H9 (cell line): ENCODE data around the gene TPRX2. TPM values are rescaled to one million over a fixed set of nuclear protein-coding genes. Genes with fewer than 3 reads are reported as not detected.
"Not testable (repeated sequence)": the region's sequence is repeated elsewhere in the genome, so short reads cannot be mapped to it uniquely, and the experiment has no call there.

Experiments used
- DNase-seq: peaks from one replicate; pipeline ENCODE4 v3.0.0-alpha.2; 2017
- H2AFZ ChIP-seq: one replicate; pipeline ENCODE4 v1.6.1; 2013; ENCODE audit warnings: mild to moderate bottlenecking, low read length, control low read depth, moderate library complexity
- H2AK5ac ChIP-seq: 2 replicates; pipeline ENCODE4 v1.6.1; 2013; ENCODE audit warnings: low read length, control low read depth, mixed read lengths; ENCODE audit not compliant: insufficient read length
- H2BK120ac ChIP-seq: one replicate; pipeline ENCODE4 v1.6.1; 2013; ENCODE audit warnings: low read depth, mild to moderate bottlenecking, low read length, control low read depth, inconsistent platforms; ENCODE audit not compliant: poor library complexity, severe bottlenecking
- H2BK12ac ChIP-seq: 2 replicates; pipeline ENCODE4 v1.6.1; 2013; ENCODE audit warnings: low read length, control low read depth, mixed read lengths, low read depth; ENCODE audit not compliant: insufficient read length
- H2BK15ac ChIP-seq: 2 replicates; pipeline ENCODE4 v1.6.1; 2013; ENCODE audit warnings: low read depth, low read length, control low read depth
- H2BK20ac ChIP-seq: one replicate; pipeline ENCODE4 v1.6.1; 2013; ENCODE audit warnings: low read depth, mild to moderate bottlenecking, low read length, control low read depth, inconsistent platforms; ENCODE audit not compliant: poor library complexity, severe bottlenecking
- H2BK5ac ChIP-seq: 2 replicates; pipeline ENCODE4 v1.6.1; 2013; ENCODE audit warnings: low read length, control low read depth, mixed read lengths; ENCODE audit not compliant: insufficient read length
- H3K14ac ChIP-seq: 2 replicates; pipeline ENCODE4 v1.6.1; 2013; ENCODE audit warnings: low read length, control low read depth; ENCODE audit not compliant: insufficient read depth
- H3K18ac ChIP-seq: 2 replicates; pipeline ENCODE4 v1.6.1; 2013; ENCODE audit warnings: low read depth, mild to moderate bottlenecking, mixed read lengths, low read length, control low read depth; ENCODE audit not compliant: insufficient read length
- H3K23ac ChIP-seq: 2 replicates; pipeline ENCODE4 v1.6.1; 2013; ENCODE audit warnings: low read length, control low read depth, mixed read lengths, low read depth; ENCODE audit not compliant: insufficient read length
- H3K23me2 ChIP-seq: 2 replicates; pipeline ENCODE4 v1.6.1; 2013; ENCODE audit warnings: low read depth, mild to moderate bottlenecking, mixed read lengths, low read length, control low read depth; ENCODE audit not compliant: insufficient read length, poor library complexity, severe bottlenecking
- H3K27ac ChIP-seq: 2 replicates; pipeline ENCODE4 v1.5.1; 2013; ENCODE audit warnings: low read length, control low read depth, mixed read lengths, low read depth; ENCODE audit not compliant: insufficient read length
- H3K27me3 ChIP-seq: 2 replicates; pipeline ENCODE4 v1.6.1; 2013; ENCODE audit warnings: low read length, control low read depth, inconsistent platforms; ENCODE audit not compliant: insufficient read depth
- H3K4ac ChIP-seq: 2 replicates; pipeline ENCODE4 v1.6.1; 2013; ENCODE audit warnings: low read depth, mild to moderate bottlenecking, control low read depth, inconsistent platforms, low read length, moderate library complexity
- H3K4me1 ChIP-seq: 2 replicates; pipeline ENCODE4 v1.6.1; 2013; ENCODE audit warnings: low read length, control low read depth, inconsistent platforms; ENCODE audit not compliant: insufficient read depth
- H3K4me2 ChIP-seq: 2 replicates; pipeline ENCODE4 v1.6.1; 2013; ENCODE audit warnings: low read length, control low read depth, mixed read lengths; ENCODE audit not compliant: insufficient read length, insufficient read depth
- H3K56ac ChIP-seq: 2 replicates; pipeline ENCODE4 v1.6.1; 2013; ENCODE audit warnings: low read depth, mild to moderate bottlenecking, mixed read lengths, low read length, control low read depth; ENCODE audit not compliant: insufficient read length
- H3K79me1 ChIP-seq: 2 replicates; pipeline ENCODE4 v1.6.1; 2013; ENCODE audit warnings: low read depth, mild to moderate bottlenecking, moderate library complexity, low read length, control low read depth, inconsistent platforms; ENCODE audit not compliant: insufficient read depth, poor library complexity, severe bottlenecking
- H3K79me2 ChIP-seq: 2 replicates; pipeline ENCODE4 v1.6.1; 2013; ENCODE audit warnings: low read length, control low read depth, inconsistent platforms; ENCODE audit not compliant: insufficient read depth
- H3K9ac ChIP-seq: 2 replicates; pipeline ENCODE4 v1.6.1; 2013; ENCODE audit warnings: low read length, control low read depth, mixed read lengths; ENCODE audit not compliant: insufficient read length; ENCODE audit errors: extremely low read depth
- H3K9me3 ChIP-seq: one replicate; pipeline ENCODE4 v1.6.1; 2013; ENCODE audit warnings: low read depth, low read length, inconsistent platforms; ENCODE audit not compliant: control insufficient read depth
- H3T11ph ChIP-seq: one replicate; pipeline ENCODE4 v1.6.1; 2013; ENCODE audit warnings: mild to moderate bottlenecking, low read length, control low read depth, inconsistent platforms
- H4K20me1 ChIP-seq: one replicate; pipeline ENCODE4 v1.6.1; 2013; ENCODE audit not compliant: control insufficient read depth, insufficient read length, insufficient read depth
- H4K5ac ChIP-seq: 2 replicates; pipeline ENCODE4 v1.6.1; 2013; ENCODE audit warnings: low read depth, mild to moderate bottlenecking, mixed read lengths, low read length, control low read depth; ENCODE audit not compliant: insufficient read length
- H4K8ac ChIP-seq: replicated peaks from 2 replicates; pipeline ENCODE4 v1.6.1; 2013; ENCODE audit warnings: low read length, control low read depth, mixed read lengths, low read depth; ENCODE audit not compliant: insufficient read length
- H4K91ac ChIP-seq: 2 replicates; pipeline ENCODE4 v1.6.1; 2013; ENCODE audit warnings: low read depth, mild to moderate bottlenecking, moderate library complexity, mixed read lengths, low read length, control low read depth; ENCODE audit not compliant: insufficient read length
- H3K27ac Mint-ChIP-seq, 3 experiments: 2 replicates in 2 of 3; 3 replicates in 1 of 3; pipeline ENCODE4 v1.8.0; 2020 to 2021; ENCODE audit warnings: mixed read lengths in 3 of 3, mild to moderate bottlenecking in 1 of 3, moderate library complexity in 1 of 3
- H3K27me3 Mint-ChIP-seq: 2 replicates; pipeline ENCODE4 v1.8.0; 2021; ENCODE audit warnings: low read depth, mild to moderate bottlenecking, moderate library complexity, mixed read lengths
- H3K36me3 Mint-ChIP-seq, 3 experiments: 2 replicates in 2 of 3; 3 replicates in 1 of 3; pipeline ENCODE4 v1.8.0; 2020 to 2021; ENCODE audit warnings: low read depth in 3 of 3, mixed read lengths in 3 of 3; ENCODE audit not compliant: insufficient read depth in 1 of 3
- H3K4me1 Mint-ChIP-seq, 2 experiments: 2 replicates each; pipeline ENCODE4 v1.8.0; 2020; ENCODE audit warnings: mixed read lengths in 2 of 2
- H3K4me3 Mint-ChIP-seq, 2 experiments: 2 replicates in 1 of 2; 3 replicates in 1 of 2; pipeline ENCODE4 v1.8.0; 2020 to 2021; ENCODE audit warnings: mild to moderate bottlenecking in 2 of 2, mixed read lengths in 2 of 2, moderate library complexity in 1 of 2
- H3K9me3 Mint-ChIP-seq, 2 experiments: 2 replicates in 1 of 2; 3 replicates in 1 of 2; pipeline ENCODE4 v1.8.0; 2020; ENCODE audit warnings: mild to moderate bottlenecking in 2 of 2, mixed read lengths in 2 of 2, moderate library complexity in 1 of 2
- CTCF ChIP-seq: fragments of 200-600 bp; sonication (generic); conservative IDR thresholded peaks from 3 replicates; pipeline ENCODE4 v1.8.0; 2021; ENCODE audit warnings: antibody characterized with exemption, mild to moderate bottlenecking
- WGBS: extraction: QIAGEN DNeasy Blood & Tissue Kit; methylation state at CpG from one replicate; pipeline ENCODE4 v1.1.7; 2013; ENCODE audit warnings: missing lambda C conversion rate, low lambda C conversion rate, mixed read lengths; ENCODE audit not compliant: insufficient read length; ENCODE audit errors: extremely low coverage; 5-methylcytosine and 5-hydroxymethylcytosine counted together
- total RNA-seq: library from RNA; stranded (reverse); gene quantifications from 2 replicates; pipeline ENCODE4 v1.2.1, GENCODE V29; 2021

TPRX2 gene
- total RNA-seq, 1 experiment from 2014 or later: not detected

DNA sequence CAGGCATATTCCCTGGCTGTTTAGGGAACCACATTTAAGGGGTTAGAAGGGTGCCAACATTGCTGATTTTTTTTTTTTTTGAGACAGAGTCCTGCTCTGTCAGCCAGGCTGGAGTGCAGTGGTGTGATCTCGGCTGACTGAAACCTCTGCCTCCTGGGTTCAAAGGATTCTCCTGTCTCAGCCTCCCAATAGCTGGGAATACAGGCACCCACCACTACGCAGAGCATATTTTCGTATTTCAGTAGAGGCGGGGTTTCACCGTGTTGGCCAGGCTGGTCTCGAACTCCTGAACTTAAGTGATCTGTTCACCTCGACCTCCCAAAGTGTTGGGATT, 45.1 kb upstream of the TPRX2 start:
- Mint-ChIP-seq H3K9me3 (peaks cover 3% of the 10 kb centered on the region in 2 experiments; a peak in 3 of 5 replicates), H3K4me3 (no peak overlapping the region), H3K27me3 (peaks cover 3% of the 10 kb centered on the region; the same call in 1 of the 2 replicates), H3K27ac (no peak overlapping the region), H3K36me3 (0 out of 7 replicates have a peak, but pooled peaks cover 0 to 2% (median 0%) of the 10 kb centered on the region in 3 experiments), H3K4me1 (peaks cover 3 to 11% of the 10 kb centered on the region in 2 experiments; a peak in 3 of 4 replicates)
- H2AFZ ChIP-seq: no peak overlapping the region
- no peaks in the 10 kb centered on the region for H3K23me2 ChIP-seq
- no peak overlapping the region for H3K9ac ChIP-seq
- no peak overlapping the region for H4K5ac ChIP-seq
- no peaks in the 10 kb centered on the region for H3K27me3 ChIP-seq
- no peaks in the 10 kb centered on the region for H3K79me1 ChIP-seq
- H4K91ac ChIP-seq: no peak overlapping the region
- no peak overlapping the region for H3T11ph ChIP-seq
- no peaks in the 10 kb centered on the region for H4K20me1 ChIP-seq
- no peak for TF ChIP-seq CTCF
- no peak overlapping the region for H2BK20ac ChIP-seq
- no peak overlapping the region for H3K56ac ChIP-seq
- no peak overlapping the region for H2BK5ac ChIP-seq
- H3K23ac ChIP-seq: no peak overlapping the region
- H3K18ac ChIP-seq: no peak overlapping the region
- H4K8ac ChIP-seq: no peak overlapping the region
- no peak overlapping the region for H2AK5ac ChIP-seq
- H3K27ac ChIP-seq: no peak overlapping the region
- H3K9me3 ChIP-seq: no peaks in the 10 kb centered on the region
- no peak overlapping the region for H2BK120ac ChIP-seq
- WGBS: no CpG with 5 or more reads among the region's 7 CpGs
- H3K4me1 ChIP-seq: no peaks in the 10 kb centered on the region
- H3K4ac ChIP-seq: no peak overlapping the region
- no peaks in the 10 kb centered on the region for H3K79me2 ChIP-seq
- no peak overlapping the region for H2BK12ac ChIP-seq
- H3K14ac ChIP-seq: no peak overlapping the region
- H2BK15ac ChIP-seq: no peak overlapping the region
- H3K4me2 ChIP-seq: no peak overlapping the region
- DNase-seq: no peak

DNA sequence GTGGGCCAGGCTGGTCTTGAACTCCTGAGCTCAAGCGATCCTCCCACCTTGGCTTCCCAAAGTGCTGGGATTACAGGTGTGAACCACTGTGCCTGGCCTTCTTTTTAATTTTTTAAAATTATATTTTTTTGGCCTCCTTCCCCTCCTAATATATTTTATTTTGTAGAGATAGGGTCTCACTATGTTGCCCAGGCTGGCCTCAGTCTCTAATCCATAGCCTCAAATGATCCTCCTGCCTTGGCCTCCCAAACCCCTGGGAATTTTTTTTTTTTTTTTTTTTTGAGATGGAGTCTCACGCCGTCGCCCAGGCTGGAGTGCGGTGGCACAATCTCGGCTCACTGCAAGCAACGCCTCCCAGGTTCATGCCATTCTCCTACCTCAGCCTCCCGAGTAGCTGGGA, 42.8 kb upstream of the TPRX2 start:
- H3K4me2 ChIP-seq, H3K23ac ChIP-seq, H4K8ac ChIP-seq, H2BK5ac ChIP-seq, H3K27ac ChIP-seq, H2AFZ ChIP-seq, H3K23me2 ChIP-seq, H3K9me3 Mint-ChIP-seq, H4K20me1 ChIP-seq, H3K27me3 ChIP-seq, H3K79me2 ChIP-seq, H3K36me3 Mint-ChIP-seq, H4K5ac ChIP-seq, H3K4me3 Mint-ChIP-seq, H2BK20ac ChIP-seq, DNase-seq, H4K91ac ChIP-seq, H3K14ac ChIP-seq, H3K27ac Mint-ChIP-seq, H3K9ac ChIP-seq, H3K27me3 Mint-ChIP-seq, H2BK15ac ChIP-seq, H3K9me3 ChIP-seq, H3K56ac ChIP-seq, H3K18ac ChIP-seq, H2BK12ac ChIP-seq, H2AK5ac ChIP-seq, H3K4ac ChIP-seq, H3T11ph ChIP-seq, H3K4me1 ChIP-seq, H2BK120ac ChIP-seq, H3K79me1 ChIP-seq: not testable (repeated sequence)
- H3K4me1 Mint-ChIP-seq: peaks cover 26 to 32% of the 10 kb centered on the region in 2 experiments
- no CpG with 5 or more reads among the region's 8 CpGs for WGBS
